GM18507 (cell line): ENCODE measurements around the gene TGFB2.

Experiments
- DNase-seq: peaks from one replicate; pipeline ENCODE4 v3.0.0; 2011; ENCODE audit warnings: low read depth; ENCODE audit not compliant: insufficient read length; ENCODE audit errors: extremely low spot score
- FAIRE-seq: peaks from 2 replicates; lab custom pipeline; 2011; peaks lifted over from hg19 to GRCh38; lab: Jason Lieb, UNC

TGFB2 gene

GRCh38 chr1:218328769-218329168 is 16.4 kb upstream of the TGFB2 start:
- FAIRE-seq (no peak), DNase-seq (no peak)

- FAIRE-seq: peak; percentile 55
- DNase-seq: no peak
These were observed 15.0 kb upstream of the TGFB2 start for GRCh38 chr1:218330043-218330623.

- no peak for FAIRE-seq
These were observed 12.7 kb upstream of the TGFB2 start for GRCh38 chr1:218332416-218332815.

GRCh38 chr1:218336328-218336727 is 8.8 kb upstream of the TGFB2 start:
- FAIRE-seq (no peak), DNase-seq (no peak)

More at GRCh38 chr1:218332416-218332815, 12.7 kb upstream of the TGFB2 start:
- no peak for DNase-seq

GRCh38 chr1:218339267-218339831 is 5.8 kb upstream of the TGFB2 start:
- FAIRE-seq (peak; percentile 79), DNase-seq (no peak)

GRCh38 chr1:218341325-218341724 is 3.8 kb upstream of the TGFB2 start:
- no peak for DNase-seq
- no peak for FAIRE-seq

GRCh38 chr1:218342091-218342490 is 3.0 kb upstream of the TGFB2 start:
- FAIRE-seq (no peak), DNase-seq (no peak)

GRCh38 chr1:218345673-218346390 is 696 bp downstream of the TGFB2 start:
- FAIRE-seq (peak; percentile 26), DNase-seq (no peak)

- FAIRE-seq: no peak
- DNase-seq: no peak
These were observed 1.5 kb downstream of the TGFB2 start for GRCh38 chr1:218346391-218347204.

- FAIRE-seq (no peak), DNase-seq (no peak)
These were observed 2.2 kb downstream of the TGFB2 start for GRCh38 chr1:218347336-218347722.

- FAIRE-seq (no peak), DNase-seq (no peak)
These were observed 2.8 kb downstream of the TGFB2 start for GRCh38 chr1:218347723-218348627.

GRCh38 chr1:218348628-218349071 is 3.5 kb downstream of the TGFB2 start:
- DNase-seq (no peak), FAIRE-seq (no peak)

- DNase-seq (no peak), FAIRE-seq (no peak)
These were observed 4.4 kb downstream of the TGFB2 start for GRCh38 chr1:218349348-218350034.

- FAIRE-seq: no peak
These were observed 4.9 kb downstream of the TGFB2 start for GRCh38 chr1:218350035-218350525.

GRCh38 chr1:218350801-218351266 is 5.7 kb downstream of the TGFB2 start:
- no peak for FAIRE-seq
- DNase-seq: no peak

More at GRCh38 chr1:218350035-218350525, 4.9 kb downstream of the TGFB2 start:
- no peak for DNase-seq

- FAIRE-seq (peak; percentile 15), DNase-seq (no peak)
These were observed 6.4 kb downstream of the TGFB2 start for GRCh38 chr1:218351391-218352074.

- no peak for DNase-seq
- FAIRE-seq: no peak
These were observed 6.9 kb downstream of the TGFB2 start for GRCh38 chr1:218352075-218352438.

GRCh38 chr1:218353656-218354055 is 8.5 kb downstream of the TGFB2 start:
- FAIRE-seq (no peak), DNase-seq (no peak)
